OCI-LY7 (cell line): ENCODE data around the gene APOH. TPM values are rescaled to one million over a fixed set of nuclear protein-coding genes. Genes with fewer than 3 reads are reported as not detected.

Experiments
- BruUV-seq: library from RNA; stranded (reverse); fragments of 400-500 nt; replicated peaks from 2 replicates; lab custom pipeline; 2021; lab: Mats Ljungman, UMichigan
- CTCF ChIA-PET: fragments of 300-600 bp; sonication (Branson Sonifier 250); formaldehyde crosslinking; loops from one replicate; lab custom pipeline; 2022; ENCODE audit warnings: antibody characterized with exemption; ENCODE audit not compliant: unreplicated experiment; lab: Charles Lee
- POLR2A ChIA-PET: fragments of 300-600 bp; sonication (Branson Sonifier 250); formaldehyde crosslinking; loops from one replicate; lab custom pipeline; 2022; ENCODE audit warnings: antibody characterized with exemption; lab: Charles Lee
- DNase-seq: peaks from one replicate; pipeline ENCODE4 v3.0.0-alpha.2; 2015; ENCODE audit warnings: low spot score
- H2AFZ ChIP-seq: fragments of 200-600 bp; sonication (generic), shearing (Covaris generic); 2 replicates; pipeline ENCODE4 v1.6.1; 2014; ENCODE audit warnings: mild to moderate bottlenecking, antibody characterized with exemption, low read length, moderate library complexity
- H3K27ac ChIP-seq: fragments of 200-600 bp; sonication (generic); 2 replicates; pipeline ENCODE4 v1.5.1; 2014; ENCODE audit warnings: mixed run types, low read depth, mild to moderate bottlenecking, moderate library complexity, low read length, inconsistent platforms; ENCODE audit not compliant: poor library complexity, severe bottlenecking
- H3K36me3 ChIP-seq: fragments of 200-600 bp; sonication (generic); 2 replicates; pipeline ENCODE4 v1.6.1; 2014; ENCODE audit warnings: mild to moderate bottlenecking, antibody characterized with exemption, low read length, moderate library complexity, mixed read lengths; ENCODE audit not compliant: insufficient read depth
- H3K4me1 ChIP-seq: fragments of 200-600 bp; sonication (generic); 2 replicates; pipeline ENCODE4 v1.5.1; 2014; ENCODE audit warnings: mild to moderate bottlenecking, low read length; ENCODE audit not compliant: insufficient read depth, poor library complexity, severe bottlenecking
- H3K4me2 ChIP-seq: fragments of 200-600 bp; sonication (generic); 2 replicates; pipeline ENCODE4 v1.6.1; 2014; ENCODE audit warnings: mild to moderate bottlenecking, low read length
- H3K4me3 ChIP-seq: fragments of 200-600 bp; sonication (generic); 2 replicates; pipeline ENCODE4 v1.5.1; 2014; ENCODE audit warnings: mild to moderate bottlenecking, low read depth, low read length; ENCODE audit not compliant: poor library complexity, severe bottlenecking
- H3K79me2 ChIP-seq: fragments of 200-600 bp; sonication (generic); 2 replicates; pipeline ENCODE4 v1.6.1; 2016; ENCODE audit warnings: low read depth, mild to moderate bottlenecking, low read length, moderate library complexity, mixed read lengths; ENCODE audit not compliant: insufficient read depth
- H3K9me2 ChIP-seq: fragments of 200-600 bp; sonication (generic); 2 replicates; pipeline ENCODE4 v1.6.1; 2016; ENCODE audit warnings: mild to moderate bottlenecking, low read length, mixed read lengths; ENCODE audit not compliant: insufficient read depth
- H3K9me3 ChIP-seq: fragments of 200-600 bp; sonication (generic); 2 replicates; pipeline ENCODE4 v1.6.1; 2014; ENCODE audit warnings: mild to moderate bottlenecking, mixed run types, low read length, mixed read lengths
- H4K20me1 ChIP-seq: fragments of 200-600 bp; sonication (generic); 2 replicates; pipeline ENCODE4 v1.6.1; 2014; ENCODE audit warnings: mild to moderate bottlenecking, antibody characterized with exemption, low read length, moderate library complexity, mixed read lengths; ENCODE audit not compliant: insufficient read depth
- EZH2phosphoT487 ChIP-seq: fragments of 200-600 bp; sonication (generic); IDR thresholded peaks from 2 replicates; pipeline ENCODE4 v1.6.1; 2018; ENCODE audit warnings: low read depth, borderline replicate concordance, mild to moderate bottlenecking, mixed run types, antibody characterized with exemption, low read length, moderate library complexity, mixed read lengths
- intact Hi-C: fragments of 100-400 bp; cut with micrococcal nuclease; formaldehyde crosslinking; loops from one replicate; pipeline ENCODE4 v1.10.0; 2022; ENCODE audit not compliant: unreplicated experiment
- total RNA-seq, 2 experiments: library from RNA; depleted of rRNA in 1 of 2; stranded (reverse); fragments of >200 nt in 1 of 2; shearing (Covaris generic) in 1 of 2; gene quantifications; 2 replicates each; pipeline ENCODE4 v1.2.3, GENCODE V29; 2014 to 2022
- TF ChIP-seq, protein P1 (sequence below): fragments of 200-600 bp; sonication (generic); conservative IDR thresholded peaks from 2 replicates; pipeline ENCODE4 v1.5.1; 2014; ENCODE audit warnings: mild to moderate bottlenecking, antibody characterized with exemption, low read length, moderate library complexity, mixed read lengths

APOH gene
- total RNA-seq, 2 experiments from 2014 or later: not detected

DNA sequence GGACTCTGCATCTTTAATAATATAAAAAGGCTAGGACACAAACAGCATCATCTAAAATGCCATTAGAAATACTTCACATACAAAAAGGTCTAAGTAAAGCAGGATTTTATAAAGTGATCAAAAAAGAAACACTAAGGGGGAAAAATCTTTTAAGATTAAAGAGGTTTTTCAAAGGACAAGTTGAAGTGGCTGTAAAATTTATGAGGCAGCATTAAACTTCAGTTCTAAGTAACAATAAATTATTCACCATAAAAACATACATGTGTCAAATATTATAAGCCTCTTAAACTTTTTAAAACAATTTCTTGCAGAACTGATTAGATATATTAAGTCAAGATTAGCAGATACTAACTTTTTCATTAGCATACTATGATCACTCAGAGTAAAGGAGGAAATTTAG, 58.0 kb downstream of the APOH start:
- H3K4me1 ChIP-seq: no peaks in the 10 kb centered on the region
- H3K79me2 ChIP-seq: no peaks in the 10 kb centered on the region
- intact Hi-C loops: no loop called here
- no TSS peak for BruUV-seq
- no peak for DNase-seq
- no peaks in the 10 kb centered on the region for H3K9me3 ChIP-seq
- no peak overlapping the region for H3K4me3 ChIP-seq
- no peak overlapping the region for H3K4me2 ChIP-seq
- POLR2A ChIA-PET: no interaction called here
- TF ChIP-seq, protein P1, sequence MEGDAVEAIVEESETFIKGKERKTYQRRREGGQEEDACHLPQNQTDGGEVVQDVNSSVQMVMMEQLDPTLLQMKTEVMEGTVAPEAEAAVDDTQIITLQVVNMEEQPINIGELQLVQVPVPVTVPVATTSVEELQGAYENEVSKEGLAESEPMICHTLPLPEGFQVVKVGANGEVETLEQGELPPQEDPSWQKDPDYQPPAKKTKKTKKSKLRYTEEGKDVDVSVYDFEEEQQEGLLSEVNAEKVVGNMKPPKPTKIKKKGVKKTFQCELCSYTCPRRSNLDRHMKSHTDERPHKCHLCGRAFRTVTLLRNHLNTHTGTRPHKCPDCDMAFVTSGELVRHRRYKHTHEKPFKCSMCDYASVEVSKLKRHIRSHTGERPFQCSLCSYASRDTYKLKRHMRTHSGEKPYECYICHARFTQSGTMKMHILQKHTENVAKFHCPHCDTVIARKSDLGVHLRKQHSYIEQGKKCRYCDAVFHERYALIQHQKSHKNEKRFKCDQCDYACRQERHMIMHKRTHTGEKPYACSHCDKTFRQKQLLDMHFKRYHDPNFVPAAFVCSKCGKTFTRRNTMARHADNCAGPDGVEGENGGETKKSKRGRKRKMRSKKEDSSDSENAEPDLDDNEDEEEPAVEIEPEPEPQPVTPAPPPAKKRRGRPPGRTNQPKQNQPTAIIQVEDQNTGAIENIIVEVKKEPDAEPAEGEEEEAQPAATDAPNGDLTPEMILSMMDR: no peak
- TF ChIP-seq EZH2phosphoT487: no peak
- no peaks in the 10 kb centered on the region for H4K20me1 ChIP-seq
- H3K36me3 ChIP-seq: no peaks in the 10 kb centered on the region
- CTCF ChIA-PET: no interaction called here
- H2AFZ ChIP-seq: no peak overlapping the region
- H3K27ac ChIP-seq: no peak overlapping the region
- H3K9me2 ChIP-seq: no peaks in the 10 kb centered on the region

DNA sequence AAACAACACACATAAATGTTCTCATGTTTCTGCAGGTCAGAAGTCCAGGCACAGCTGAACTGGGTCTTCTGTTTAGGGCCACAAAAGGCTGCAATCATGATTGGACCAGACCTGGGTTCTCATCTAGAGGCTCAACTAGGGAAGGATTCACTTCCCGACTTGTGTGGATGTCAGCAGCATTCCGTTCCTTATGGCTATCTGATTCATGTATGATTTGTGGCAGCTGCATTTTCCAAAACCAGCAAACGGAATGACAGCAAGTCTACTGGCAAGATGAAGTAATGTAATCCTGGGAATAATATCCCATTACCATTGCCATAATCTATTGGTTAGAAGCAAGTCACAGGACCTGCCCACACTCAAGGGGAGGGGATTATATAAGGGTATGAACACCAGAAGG, 59.4 kb downstream of the APOH start:
- no peaks in the 10 kb centered on the region for H3K79me2 ChIP-seq
- no peak overlapping the region for H3K4me3 ChIP-seq
- no peak for DNase-seq
- CTCF ChIA-PET: no interaction called here
- no peaks in the 10 kb centered on the region for H3K4me1 ChIP-seq
- POLR2A ChIA-PET: interaction anchor here (0.6 kb wide), 3 partner anchors 182 to 774 kb away, joined by 3 to 5 read pairs (median 3); no protein-coding TSS in a partner anchor
- no peaks in the 10 kb centered on the region for H3K9me2 ChIP-seq
- H3K27ac ChIP-seq: no peak overlapping the region
- H3K9me3 ChIP-seq: no peaks in the 10 kb centered on the region
- TF ChIP-seq, protein P1: no peak
- no peak for TF ChIP-seq EZH2phosphoT487
- no TSS peak for BruUV-seq
- no peaks in the 10 kb centered on the region for H3K36me3 ChIP-seq
- H2AFZ ChIP-seq: no peak overlapping the region
- H3K4me2 ChIP-seq: no peak overlapping the region
- intact Hi-C loops: loop anchor here (5.0 to 10.0 kb wide), 4 partner anchors 183 to 938 kb away; no protein-coding TSS in a partner anchor
- no peaks in the 10 kb centered on the region for H4K20me1 ChIP-seq

DNA sequence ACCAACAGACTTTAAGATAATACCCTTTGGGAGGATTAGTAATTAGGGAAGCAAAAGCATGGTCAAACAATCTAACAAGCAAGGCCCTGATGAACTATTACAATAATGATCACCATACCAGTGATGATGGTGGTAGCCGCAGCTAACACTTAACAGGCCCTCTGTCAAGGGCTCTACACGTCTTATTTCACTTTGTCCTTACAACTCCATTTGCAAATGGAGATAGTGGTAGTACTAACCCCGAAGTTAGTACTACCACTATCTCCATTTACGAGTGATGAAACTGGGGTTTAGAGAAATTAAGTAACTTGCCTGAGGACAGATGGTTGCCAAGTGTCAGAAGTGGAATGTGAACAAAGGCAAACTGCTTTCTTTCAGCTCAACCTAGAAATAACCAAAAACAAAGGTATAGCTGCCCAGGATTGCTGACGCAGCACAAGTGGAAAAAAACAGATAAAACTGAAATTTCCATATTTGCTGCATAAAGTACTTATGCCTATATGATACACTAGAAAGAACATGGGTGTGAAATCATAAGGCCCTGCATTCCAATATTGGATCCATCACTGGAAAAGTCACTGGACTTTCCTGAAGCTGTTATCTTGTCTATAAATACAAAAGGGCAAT, 61.9 kb downstream of the APOH start:
- TF ChIP-seq EZH2phosphoT487: no peak
- Histone ChIP-seq H2AFZ (no peak overlapping the region), H3K9me3 (no peaks in the 10 kb centered on the region), H3K9me2 (no peaks in the 10 kb centered on the region), H4K20me1 (no peaks in the 10 kb centered on the region), H3K79me2 (no peaks in the 10 kb centered on the region), H3K36me3 (no peaks in the 10 kb centered on the region), H3K4me3 (no peak overlapping the region), H3K27ac (no peak overlapping the region), H3K4me2 (no peak overlapping the region), H3K4me1 (no peaks in the 10 kb centered on the region)
- no peak for DNase-seq
- CTCF ChIA-PET: no interaction called here
- POLR2A ChIA-PET: interaction anchor here (0.6 to 0.7 kb wide), 2 partner anchors 41 to 405 kb away, joined by 3 to 4 read pairs; no protein-coding TSS in a partner anchor
- intact Hi-C loops: loop anchor here (5.0 to 10.0 kb wide), 4 partner anchors 180 to 935 kb away; no protein-coding TSS in a partner anchor
- BruUV-seq: no TSS peak
